Parathyroid adenoma (tissue), 2 donors: ENCODE data around the gene KDM8.

Experiments
- H2AFZ ChIP-seq: fragments of 300-600 bp; sonication (generic); one replicate; pipeline ENCODE4 v1.7.0; 2017; ENCODE audit warnings: antibody characterized with exemption, mild to moderate bottlenecking
- H3K27ac ChIP-seq: fragments of 300-600 bp; sonication (generic); one replicate; pipeline ENCODE4 v1.7.0; 2017
- H3K27me3 ChIP-seq: fragments of 300-600 bp; sonication (generic); one replicate; pipeline ENCODE4 v1.7.0; 2017; ENCODE audit warnings: low read length; ENCODE audit not compliant: control insufficient read depth, insufficient read depth
- H3K36me3 ChIP-seq: fragments of 300-600 bp; sonication (generic); one replicate; pipeline ENCODE4 v1.7.0; 2017; ENCODE audit warnings: low read length; ENCODE audit not compliant: control insufficient read depth, insufficient read depth
- H3K4me1 ChIP-seq: fragments of 300-600 bp; sonication (generic); one replicate; pipeline ENCODE4 v1.7.0; 2017; ENCODE audit warnings: control low read depth
- H3K4me2 ChIP-seq: fragments of 300-600 bp; sonication (generic); one replicate; pipeline ENCODE4 v1.7.0; 2017; ENCODE audit warnings: low read length
- H3K4me3 ChIP-seq: fragments of 300-600 bp; sonication (generic); one replicate; pipeline ENCODE4 v1.7.0; 2017; ENCODE audit warnings: low read depth, low read length
- H3K79me2 ChIP-seq: fragments of 300-600 bp; sonication (generic); one replicate; pipeline ENCODE4 v1.7.0; 2017; ENCODE audit warnings: control low read depth
- H3K9ac ChIP-seq: fragments of 300-600 bp; sonication (generic); one replicate; pipeline ENCODE4 v1.7.0; 2017; ENCODE audit warnings: mild to moderate bottlenecking
- H3K9me3 ChIP-seq: fragments of 300-600 bp; sonication (generic); one replicate; pipeline ENCODE4 v1.7.0; 2017; ENCODE audit warnings: low read length; ENCODE audit not compliant: control insufficient read depth
- CTCF ChIP-seq: fragments of 300-600 bp; sonication (generic); IDR thresholded peaks from one replicate; pipeline ENCODE4 v1.7.0; 2017; ENCODE audit warnings: antibody characterized with exemption, mild to moderate bottlenecking
- donor health status: primary hyperparathyroidism.

Gene KDM8

GRCh38 chr16:27179500-27180072 is 23.7 kb upstream of the KDM8 start:
- TF ChIP-seq CTCF = peak; percentile 66

GRCh38 chr16:27181019-27181790 is 22.1 kb upstream of the KDM8 start:
- Histone ChIP-seq H3K9me3 (no peaks in the 10 kb centered on the region), H3K36me3 (no peaks in the 10 kb centered on the region), H3K4me3 (no peak overlapping the region), H3K4me1 (no peaks in the 10 kb centered on the region), H3K27me3 (no peaks in the 10 kb centered on the region), H3K79me2 (no peaks in the 10 kb centered on the region), H2AFZ (no peak overlapping the region), H3K9ac (no peak overlapping the region), H3K27ac (no peak overlapping the region), H3K4me2 (no peak overlapping the region)
- TF ChIP-seq CTCF = no peak

More at GRCh38 chr16:27179500-27180072, 23.7 kb upstream of the KDM8 start:
- no peaks in the 10 kb centered on the region for H3K27me3 ChIP-seq
- H2AFZ ChIP-seq = peak overlapping the region; percentile 23
- H3K36me3 ChIP-seq = no peaks in the 10 kb centered on the region
- H3K4me1 ChIP-seq = peaks cover 8% of the 10 kb centered on the region
- no peak overlapping the region for H3K4me3 ChIP-seq
- no peak overlapping the region for H3K4me2 ChIP-seq
- no peak overlapping the region for H3K9ac ChIP-seq
- H3K9me3 ChIP-seq = no peaks in the 10 kb centered on the region
- H3K27ac ChIP-seq = no peak overlapping the region
- H3K79me2 ChIP-seq = no peaks in the 10 kb centered on the region

- H3K36me3 ChIP-seq = no peaks in the 10 kb centered on the region
- H3K79me2 ChIP-seq = no peaks in the 10 kb centered on the region
- H3K9ac ChIP-seq = no peak overlapping the region
- H3K27me3 ChIP-seq = no peaks in the 10 kb centered on the region
- no peak overlapping the region for H2AFZ ChIP-seq
- no peak overlapping the region for H3K4me2 ChIP-seq
- H3K9me3 ChIP-seq = no peaks in the 10 kb centered on the region
- no peak overlapping the region for H3K4me3 ChIP-seq
- no peak overlapping the region for H3K27ac ChIP-seq
- no peaks in the 10 kb centered on the region for H3K4me1 ChIP-seq
- no peak for TF ChIP-seq CTCF
Measured at GRCh38 chr16:27182906-27183405, 20.4 kb upstream of the KDM8 start.

GRCh38 chr16:27185776-27186130 is 17.6 kb upstream of the KDM8 start:
- Histone ChIP-seq H3K27me3 (no peaks in the 10 kb centered on the region), H3K36me3 (no peaks in the 10 kb centered on the region), H3K27ac (no peak overlapping the region), H3K4me2 (no peak overlapping the region), H3K4me3 (no peak overlapping the region), H3K9me3 (no peaks in the 10 kb centered on the region), H2AFZ (no peak overlapping the region), H3K9ac (no peak overlapping the region), H3K79me2 (no peaks in the 10 kb centered on the region), H3K4me1 (no peaks in the 10 kb centered on the region)
- no peak for TF ChIP-seq CTCF

- H3K27ac ChIP-seq = no peak overlapping the region
Measured at GRCh38 chr16:27188633-27189032, 14.7 kb upstream of the KDM8 start.

More at GRCh38 chr16:27188633-27189032, 14.7 kb upstream of the KDM8 start:
- no peaks in the 10 kb centered on the region for H3K79me2 ChIP-seq
- no peak overlapping the region for H2AFZ ChIP-seq
- TF ChIP-seq CTCF = no peak
- no peak overlapping the region for H3K4me2 ChIP-seq
- H3K4me3 ChIP-seq = no peak overlapping the region
- H3K27me3 ChIP-seq = no peaks in the 10 kb centered on the region
- no peak overlapping the region for H3K9ac ChIP-seq
- no peaks in the 10 kb centered on the region for H3K4me1 ChIP-seq
- H3K9me3 ChIP-seq = no peaks in the 10 kb centered on the region
- H3K36me3 ChIP-seq = no peaks in the 10 kb centered on the region
